PC-3 (cell line): ENCODE data around the gene MKX. TPM values are rescaled to one million over a fixed set of nuclear protein-coding genes. Genes with fewer than 3 reads are reported as not detected.

Source experiments
- ATAC-seq: fragments of 200-7000 bp; cut with Tn5 transposase; 2 replicates; pipeline ENCODE4 v1.9.1; 2020; ENCODE audit warnings: mild to moderate bottlenecking, moderate library complexity
- BruUV-seq: library from RNA; stranded (reverse); fragments of 400-500 nt; replicated peaks from 2 replicates; lab custom pipeline; 2021; lab: Mats Ljungman, UMichigan
- CTCF ChIA-PET: fragments of 300-600 bp; sonication (Branson Sonifier 250); formaldehyde crosslinking; loops from one replicate; lab custom pipeline; 2022; ENCODE audit warnings: antibody characterized with exemption; lab: Charles Lee
- POLR2A ChIA-PET: fragments of 300-600 bp; sonication (Branson Sonifier 250); formaldehyde crosslinking; loops from one replicate; lab custom pipeline; 2022; ENCODE audit warnings: antibody characterized with exemption; ENCODE audit not compliant: unreplicated experiment; lab: Charles Lee
- DNase-seq: peaks from one replicate; pipeline ENCODE4 v3.0.0-alpha.2; 2015
- H2AFZ ChIP-seq: fragments of 300-600 bp; sonication (generic); 2 replicates; pipeline ENCODE4 v1.6.0; 2016; ENCODE audit warnings: antibody characterized with exemption, low read length
- H3F3A ChIP-seq: fragments of 300-600 bp; sonication (generic); one replicate; pipeline ENCODE4 v1.6.0; 2017; ENCODE audit warnings: antibody characterized with exemption, low read length, control low read depth, mild to moderate bottlenecking; ENCODE audit not compliant: unreplicated experiment
- H3K27ac ChIP-seq: fragments of 300-600 bp; sonication (generic); 2 replicates; pipeline ENCODE4 v1.5.1; 2016; ENCODE audit warnings: mild to moderate bottlenecking, low read length
- H3K27me3 ChIP-seq: fragments of 300-600 bp; sonication (generic); 2 replicates; pipeline ENCODE4 v1.6.1; 2016; ENCODE audit warnings: low read length, mixed read lengths
- H3K36me3 ChIP-seq: fragments of 300-600 bp; sonication (generic); 2 replicates; pipeline ENCODE4 v1.6.1; 2016; ENCODE audit warnings: low read depth, mixed run types, low read length, mixed read lengths
- H3K4me1 ChIP-seq: fragments of 300-600 bp; sonication (generic); 2 replicates; pipeline ENCODE4 v1.5.1; 2016; ENCODE audit warnings: low read length; ENCODE audit not compliant: insufficient read depth
- H3K4me2 ChIP-seq: fragments of 300-600 bp; sonication (generic); 2 replicates; pipeline ENCODE4 v1.6.0; 2016; ENCODE audit warnings: low read length
- H3K4me3 ChIP-seq: fragments of 300-600 bp; sonication (generic); 2 replicates; pipeline ENCODE4 v1.5.1; 2016; ENCODE audit warnings: mild to moderate bottlenecking, low read length, mixed read lengths
- H3K79me2 ChIP-seq: fragments of 300-600 bp; sonication (generic); 2 replicates; pipeline ENCODE4 v1.6.1; 2017; ENCODE audit warnings: low read length, mixed read lengths
- H3K9ac ChIP-seq: fragments of 300-600 bp; sonication (generic); 2 replicates; pipeline ENCODE4 v1.6.0; 2016; ENCODE audit warnings: mild to moderate bottlenecking, low read length
- H3K9me2 ChIP-seq: fragments of 300-600 bp; sonication (generic); replicated peaks from 2 replicates; pipeline ENCODE4 v1.6.1; 2016; ENCODE audit warnings: mixed run types, low read length, mixed read lengths
- H3K9me3 ChIP-seq: fragments of 300-600 bp; sonication (generic); 2 replicates; pipeline ENCODE4 v1.6.1; 2016; ENCODE audit warnings: low read length, mixed read lengths
- H4K20me1 ChIP-seq: fragments of 300-600 bp; sonication (generic); 2 replicates; pipeline ENCODE4 v1.6.1; 2016; ENCODE audit warnings: low read length, mixed read lengths
- EZH2 ChIP-seq: fragments of 300-600 bp; sonication (generic); IDR thresholded peaks from one replicate; pipeline ENCODE4 v1.6.1; 2017; ENCODE audit warnings: antibody characterized with exemption, mild to moderate bottlenecking, low read length; ENCODE audit not compliant: unreplicated experiment
- EZH2phosphoT487 ChIP-seq: fragments of 300-600 bp; sonication (generic); IDR thresholded peaks from 2 replicates; pipeline ENCODE4 v1.6.1; 2018; ENCODE audit warnings: mild to moderate bottlenecking, antibody characterized with exemption, low read length, borderline replicate concordance
- intact Hi-C: fragments of 100-400 bp; cut with micrococcal nuclease; formaldehyde crosslinking; loops from 2 replicates; pipeline ENCODE4 v1.9.0; 2023
- total RNA-seq: library from RNA; depleted of rRNA; stranded (reverse); fragments of >200 nt; gene quantifications from 2 replicates; pipeline ENCODE4 v1.2.3, GENCODE V29; 2014
- TF ChIP-seq, protein P1 (sequence below): fragments of 300-600 bp; sonication (generic); conservative IDR thresholded peaks from 2 replicates; pipeline ENCODE4 v1.5.1; 2017; ENCODE audit warnings: antibody characterized with exemption, low read depth, mild to moderate bottlenecking, low read length

MKX gene
- total RNA-seq, 1 experiment from 2014 or later: 3.5 TPM

DNA sequence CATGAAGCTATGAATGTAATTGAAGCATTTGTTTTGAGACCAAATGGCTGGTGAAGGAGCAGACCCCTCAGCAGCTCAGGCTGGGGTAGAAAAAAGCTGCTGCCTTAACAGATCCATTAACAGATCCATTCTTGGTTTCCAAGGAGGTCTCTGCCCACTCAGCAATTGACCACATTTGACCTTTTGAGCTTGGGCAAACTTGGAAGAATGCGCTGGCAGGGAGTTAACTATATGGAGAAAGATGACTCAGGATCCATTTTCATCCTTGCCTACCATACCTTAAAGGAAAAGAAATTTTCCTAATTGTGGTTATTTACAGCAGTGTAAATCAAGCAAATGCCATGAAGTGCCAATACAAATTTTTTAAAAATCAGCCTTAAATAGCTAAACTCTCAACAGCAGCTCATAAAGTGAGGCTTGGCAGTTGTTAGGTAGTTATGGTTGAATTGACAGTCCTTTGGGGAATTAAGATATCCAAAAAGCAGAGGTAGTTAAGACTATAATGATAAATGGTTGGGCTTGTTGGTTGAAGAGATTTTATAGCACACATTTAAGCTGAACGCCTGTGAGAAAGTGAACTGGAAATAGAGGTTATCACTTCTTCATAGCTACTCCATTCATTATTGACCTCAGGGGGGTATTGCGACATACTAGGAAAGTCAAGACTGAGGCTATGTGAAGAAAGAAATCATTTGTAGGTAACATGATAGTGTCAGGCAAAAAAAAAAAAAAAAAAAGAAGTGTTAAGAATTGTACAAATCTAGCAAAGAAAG is 83.9 kb downstream of the MKX start:
- no TSS peak for BruUV-seq
- Histone ChIP-seq H3K27me3 (no peaks in the 10 kb centered on the region), H3K4me1 (peaks cover 11% of the 10 kb centered on the region), H3K27ac (0 out of 2 replicates have a peak overlapping the region, but pooled peaks have one; percentile 14), H3K4me3 (no peak overlapping the region), H4K20me1 (no peaks in the 10 kb centered on the region), H3K36me3 (no peaks in the 10 kb centered on the region), H3K4me2 (peak overlapping the region; percentile 6; the same call in 1 of the 2 replicates), H2AFZ (no peak overlapping the region), H3K9ac (no peak overlapping the region), H3K9me2 (no peaks in the 10 kb centered on the region), H3F3A (no peaks in the 10 kb centered on the region), H3K79me2 (no peaks in the 10 kb centered on the region), H3K9me3 (no peaks in the 10 kb centered on the region)
- ChIA-PET CTCF (interaction anchor here (0.7 kb wide), 1 partner anchor 508 kb away, joined by 3 read pairs; the partner anchor contains the start of gene YME1L1), POLR2A (interaction anchor here (0.6 to 0.7 kb wide), 2 partner anchors 58 to 516 kb away, joined by 3 read pairs; no protein-coding TSS in a partner anchor)
- DNase-seq (peak; percentile 60), ATAC-seq (no peak)
- intact Hi-C loops: no loop called here
- TF ChIP-seq EZH2phosphoT487 (no peak), EZH2 (no peak)
- TF ChIP-seq, protein P1, sequence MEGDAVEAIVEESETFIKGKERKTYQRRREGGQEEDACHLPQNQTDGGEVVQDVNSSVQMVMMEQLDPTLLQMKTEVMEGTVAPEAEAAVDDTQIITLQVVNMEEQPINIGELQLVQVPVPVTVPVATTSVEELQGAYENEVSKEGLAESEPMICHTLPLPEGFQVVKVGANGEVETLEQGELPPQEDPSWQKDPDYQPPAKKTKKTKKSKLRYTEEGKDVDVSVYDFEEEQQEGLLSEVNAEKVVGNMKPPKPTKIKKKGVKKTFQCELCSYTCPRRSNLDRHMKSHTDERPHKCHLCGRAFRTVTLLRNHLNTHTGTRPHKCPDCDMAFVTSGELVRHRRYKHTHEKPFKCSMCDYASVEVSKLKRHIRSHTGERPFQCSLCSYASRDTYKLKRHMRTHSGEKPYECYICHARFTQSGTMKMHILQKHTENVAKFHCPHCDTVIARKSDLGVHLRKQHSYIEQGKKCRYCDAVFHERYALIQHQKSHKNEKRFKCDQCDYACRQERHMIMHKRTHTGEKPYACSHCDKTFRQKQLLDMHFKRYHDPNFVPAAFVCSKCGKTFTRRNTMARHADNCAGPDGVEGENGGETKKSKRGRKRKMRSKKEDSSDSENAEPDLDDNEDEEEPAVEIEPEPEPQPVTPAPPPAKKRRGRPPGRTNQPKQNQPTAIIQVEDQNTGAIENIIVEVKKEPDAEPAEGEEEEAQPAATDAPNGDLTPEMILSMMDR: no peak

DNA sequence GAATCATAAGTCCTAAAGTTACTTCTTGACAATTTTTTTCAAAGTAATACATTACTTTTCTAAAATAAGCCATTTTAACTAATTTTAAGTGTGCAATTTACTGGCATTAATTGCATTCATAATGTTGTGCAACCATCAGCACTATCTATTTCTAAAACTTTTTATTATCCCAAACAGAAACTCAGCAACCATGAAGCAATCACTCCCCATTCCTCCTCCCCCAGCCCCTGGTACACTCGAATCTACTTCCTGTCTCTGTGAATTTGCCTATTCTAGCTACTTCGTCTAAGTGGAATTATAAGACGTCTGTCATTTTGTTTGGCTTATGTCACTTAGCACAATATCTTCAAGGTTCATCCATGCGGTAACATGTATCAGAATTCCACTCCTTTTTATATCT is 84.9 kb downstream of the MKX start:
- no peaks in the 10 kb centered on the region for H4K20me1 ChIP-seq
- no peak for ATAC-seq
- no peak overlapping the region for H3K9ac ChIP-seq
- no peaks in the 10 kb centered on the region for H3K9me3 ChIP-seq
- no peaks in the 10 kb centered on the region for H3K36me3 ChIP-seq
- H3K9me2 ChIP-seq: no peaks in the 10 kb centered on the region
- no peak overlapping the region for H3K4me2 ChIP-seq
- DNase-seq: no peak
- no peak overlapping the region for H2AFZ ChIP-seq
- POLR2A ChIA-PET: no interaction called here
- no peak overlapping the region for H3K27ac ChIP-seq
- H3K79me2 ChIP-seq: no peaks in the 10 kb centered on the region
- no peak overlapping the region for H3K4me3 ChIP-seq
- peaks cover 11% of the 10 kb centered on the region for H3K4me1 ChIP-seq
- H3F3A ChIP-seq: no peaks in the 10 kb centered on the region
- BruUV-seq: no TSS peak
- intact Hi-C loops: no loop called here
- no peaks in the 10 kb centered on the region for H3K27me3 ChIP-seq
- no peak for TF ChIP-seq EZH2phosphoT487
- TF ChIP-seq EZH2: no peak
- TF ChIP-seq, protein P1: no peak
- CTCF ChIA-PET: interaction anchor here (0.7 kb wide), 1 partner anchor 507 kb away, joined by 3 read pairs; the partner anchor contains the start of gene YME1L1

DNA sequence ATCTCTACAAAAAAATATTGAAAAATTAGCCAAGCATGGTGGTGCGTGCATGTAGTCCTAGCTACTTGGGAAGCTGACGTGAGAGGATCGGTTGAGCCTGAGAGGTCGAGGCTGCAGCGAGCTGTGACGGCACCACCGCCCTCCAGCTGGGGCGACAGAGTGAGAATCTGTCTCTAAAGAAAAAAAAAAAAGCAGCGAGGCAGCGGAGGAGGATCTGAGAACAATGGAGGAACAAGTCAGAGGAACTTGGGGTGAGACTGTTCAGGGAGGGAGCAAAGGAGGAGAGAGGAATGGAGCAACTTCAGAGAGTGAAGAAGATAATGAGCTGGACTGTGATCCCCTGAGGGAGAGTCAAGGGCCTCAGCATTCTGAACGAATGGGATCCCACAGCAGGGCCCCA is 85.4 kb downstream of the MKX start:
- H3K79me2 ChIP-seq: no peaks in the 10 kb centered on the region
- intact Hi-C loops: no loop called here

More for the DNA sequence above, 85.4 kb downstream of the MKX start:
- Histone ChIP-seq H3K4me3 (no peak overlapping the region), H3K36me3 (no peaks in the 10 kb centered on the region), H3K9me2 (no peaks in the 10 kb centered on the region), H4K20me1 (no peaks in the 10 kb centered on the region), H2AFZ (no peak overlapping the region), H3K4me2 (no peak overlapping the region), H3K9ac (no peak overlapping the region), H3K9me3 (no peaks in the 10 kb centered on the region), H3F3A (no peaks in the 10 kb centered on the region), H3K4me1 (peaks cover 11% of the 10 kb centered on the region), H3K27me3 (no peaks in the 10 kb centered on the region), H3K27ac (no peak overlapping the region)
- TF ChIP-seq EZH2 (no peak), EZH2phosphoT487 (no peak)
- TF ChIP-seq, protein P1: no peak
- BruUV-seq: no TSS peak
- ATAC-seq (no peak), DNase-seq (no peak)
- CTCF ChIA-PET: no interaction called here
- POLR2A ChIA-PET: no interaction called here
